ENCODE results near the gene MXRA5.
"Not testable (repeated sequence)": the region's sequence is repeated elsewhere in the genome, so short reads cannot be mapped to it uniquely, and the experiment has no call there.

Gene MXRA5

GRCh38 chrX:3340016-3340415 lies 6.4 kb downstream of the MXRA5 start:
- no peak for DNase-seq

- no peak for DNase-seq
Observed at GRCh38 chrX:3326681-3327080, 19.8 kb downstream of the MXRA5 start.

GRCh38 chrX:3320471-3321046 lies 25.9 kb downstream of the MXRA5 start:
- no peak for DNase-seq

- no peak for DNase-seq
Observed at GRCh38 chrX:3317191-3317718, 29.2 kb downstream of the MXRA5 start.

- no peak for DNase-seq
Observed at GRCh38 chrX:3312109-3312508, 34.3 kb downstream of the MXRA5 start.

- no peak for DNase-seq
Observed at GRCh38 chrX:3307881-3308280, 38.6 kb downstream of the MXRA5 start.

GRCh38 chrX:3299636-3300035 lies 46.8 kb downstream of the MXRA5 start:
- DNase-seq = no peak

GRCh38 chrX:3295731-3296130 lies 50.7 kb downstream of the MXRA5 start:
- DNase-seq = no peak

GRCh38 chrX:3293251-3293650 lies 53.2 kb downstream of the MXRA5 start:
- no peak for DNase-seq

GRCh38 chrX:3290561-3290960 lies 55.9 kb downstream of the MXRA5 start:
- no peak for DNase-seq

- DNase-seq = no peak
Observed at GRCh38 chrX:3286196-3286945, 60.1 kb downstream of the MXRA5 start.

- no peak for DNase-seq
Observed at GRCh38 chrX:3280706-3281105, 65.7 kb downstream of the MXRA5 start.

- DNase-seq = not testable (repeated sequence)
Observed at GRCh38 chrX:3273668-3274067, 72.8 kb downstream of the MXRA5 start.

- DNase-seq = no peak
Observed at GRCh38 chrX:3271834-3272186, 74.6 kb downstream of the MXRA5 start.

GRCh38 chrX:3271183-3271833 lies 75.1 kb downstream of the MXRA5 start:
- no peak for DNase-seq

GRCh38 chrX:3268829-3269228 lies 77.6 kb downstream of the MXRA5 start:
- DNase-seq = no peak

GRCh38 chrX:3263681-3264126 lies 82.7 kb downstream of the MXRA5 start:
- DNase-seq = no peak

- no peak for DNase-seq
Observed at GRCh38 chrX:3262901-3263300, 83.6 kb downstream of the MXRA5 start.

Data from DMS 273 treated with DMSO at 0.1 percent for 48 hours (cell line).